ENCODE results near the gene SNORC.

The SNORC gene

DNA sequence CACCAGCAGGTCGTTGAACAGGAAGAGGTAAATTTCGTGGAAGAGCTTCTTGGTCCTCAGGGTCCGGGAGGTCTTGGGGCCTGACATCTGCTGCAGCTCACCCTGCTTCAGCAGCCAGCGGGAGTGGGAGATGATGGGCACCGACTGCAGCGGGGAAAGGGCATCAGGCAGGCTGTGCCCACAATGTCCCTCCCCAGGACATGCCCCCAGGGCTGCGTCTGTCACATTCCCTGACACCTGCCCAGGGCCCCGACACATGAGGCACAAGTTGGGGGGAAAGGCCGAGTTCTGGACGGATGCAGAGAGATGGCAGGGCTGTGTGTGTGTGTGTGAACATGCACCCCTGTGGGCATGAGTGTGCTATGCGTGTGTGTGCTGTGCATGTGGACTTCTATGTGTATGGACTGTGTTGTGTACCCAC lies 13.9 kb downstream of the SNORC start:
- TF ChIP-seq, protein P1, sequence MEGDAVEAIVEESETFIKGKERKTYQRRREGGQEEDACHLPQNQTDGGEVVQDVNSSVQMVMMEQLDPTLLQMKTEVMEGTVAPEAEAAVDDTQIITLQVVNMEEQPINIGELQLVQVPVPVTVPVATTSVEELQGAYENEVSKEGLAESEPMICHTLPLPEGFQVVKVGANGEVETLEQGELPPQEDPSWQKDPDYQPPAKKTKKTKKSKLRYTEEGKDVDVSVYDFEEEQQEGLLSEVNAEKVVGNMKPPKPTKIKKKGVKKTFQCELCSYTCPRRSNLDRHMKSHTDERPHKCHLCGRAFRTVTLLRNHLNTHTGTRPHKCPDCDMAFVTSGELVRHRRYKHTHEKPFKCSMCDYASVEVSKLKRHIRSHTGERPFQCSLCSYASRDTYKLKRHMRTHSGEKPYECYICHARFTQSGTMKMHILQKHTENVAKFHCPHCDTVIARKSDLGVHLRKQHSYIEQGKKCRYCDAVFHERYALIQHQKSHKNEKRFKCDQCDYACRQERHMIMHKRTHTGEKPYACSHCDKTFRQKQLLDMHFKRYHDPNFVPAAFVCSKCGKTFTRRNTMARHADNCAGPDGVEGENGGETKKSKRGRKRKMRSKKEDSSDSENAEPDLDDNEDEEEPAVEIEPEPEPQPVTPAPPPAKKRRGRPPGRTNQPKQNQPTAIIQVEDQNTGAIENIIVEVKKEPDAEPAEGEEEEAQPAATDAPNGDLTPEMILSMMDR (IDR thresholded peaks at IDR 0.05; ENCODE audit: extremely low read depth, missing control alignments), result no peak
- DNase-seq (ENCODE audit: low spot score), result no peak

DNA sequence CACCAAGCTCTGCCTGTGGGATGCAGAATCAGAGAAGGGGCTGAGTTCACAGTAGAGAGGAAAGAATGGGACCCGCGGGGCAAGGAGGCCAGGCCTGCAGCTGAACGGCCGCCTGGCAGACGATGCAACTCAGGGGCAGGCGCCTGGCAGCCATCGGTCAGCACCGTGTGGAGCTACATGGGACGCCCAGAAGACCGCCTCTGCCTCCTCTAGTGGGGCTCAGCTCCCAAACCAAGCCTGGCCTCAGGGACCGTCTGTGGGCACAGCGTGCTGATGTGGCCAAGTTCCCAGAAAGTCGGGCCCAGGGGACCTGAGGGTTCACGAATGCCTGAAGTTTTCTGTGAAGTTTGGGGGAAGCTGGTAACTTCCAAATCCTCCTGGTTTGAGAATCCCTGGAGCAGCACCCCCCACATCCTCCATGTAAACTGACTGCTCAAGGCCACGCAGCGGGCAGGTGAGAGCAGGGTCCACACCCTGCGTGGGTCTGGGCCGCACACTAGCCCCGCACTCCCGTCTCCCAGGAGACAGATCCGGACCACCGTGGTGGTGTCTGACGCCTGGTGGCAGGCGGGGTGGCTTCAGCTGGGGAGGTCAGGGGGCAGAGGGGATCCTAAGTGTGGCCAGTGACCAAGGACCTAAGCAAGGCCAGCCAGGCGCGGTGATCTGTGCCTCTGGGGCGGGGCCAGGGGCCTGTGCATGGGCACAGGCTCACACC lies 14.6 kb downstream of the SNORC start:
- TF ChIP-seq, protein P1 (IDR thresholded peaks at IDR 0.05; ENCODE audit: extremely low read depth, missing control alignments), result no peak

DNA sequence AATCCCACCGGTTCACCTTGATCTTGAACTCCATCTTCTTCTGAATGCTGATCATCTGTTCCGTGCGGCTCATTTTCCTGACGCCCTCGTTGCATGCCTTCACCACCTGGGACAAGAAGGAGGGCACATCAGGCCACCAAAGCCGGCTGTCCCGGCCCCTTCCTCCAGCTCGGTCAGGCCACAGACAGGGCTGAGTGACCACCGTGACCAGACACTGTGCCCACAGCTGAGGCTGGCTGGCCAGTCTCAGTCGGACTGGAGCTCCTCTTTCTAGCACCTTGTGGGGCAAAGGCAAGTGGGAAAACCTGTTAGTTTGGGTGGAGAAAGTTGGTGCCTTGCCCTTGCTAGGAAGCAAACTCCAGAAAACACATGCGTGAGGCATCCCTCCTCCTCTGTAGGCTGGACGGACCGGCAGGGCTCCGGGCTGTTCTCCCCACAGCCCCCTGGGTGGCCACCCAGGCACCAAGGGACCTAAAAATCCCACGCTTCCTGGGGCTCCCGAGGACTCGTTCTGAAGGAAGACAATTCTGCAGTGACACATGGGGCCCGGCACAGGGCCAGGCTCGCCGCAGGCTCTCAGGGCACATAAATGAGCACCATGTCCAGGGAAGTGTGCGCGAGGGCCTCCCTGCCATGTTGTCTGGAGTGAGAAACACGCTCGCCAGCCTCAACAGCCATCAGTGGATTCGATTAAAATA lies 15.3 kb downstream of the SNORC start:
- TF ChIP-seq, protein P1 (IDR thresholded peaks at IDR 0.05; ENCODE audit: extremely low read depth, missing control alignments), result no peak
- no peak for DNase-seq (ENCODE audit: low spot score)

More for the DNA sequence above, 14.6 kb downstream of the SNORC start:
- DNase-seq (ENCODE audit: low spot score), result no peak

DNA sequence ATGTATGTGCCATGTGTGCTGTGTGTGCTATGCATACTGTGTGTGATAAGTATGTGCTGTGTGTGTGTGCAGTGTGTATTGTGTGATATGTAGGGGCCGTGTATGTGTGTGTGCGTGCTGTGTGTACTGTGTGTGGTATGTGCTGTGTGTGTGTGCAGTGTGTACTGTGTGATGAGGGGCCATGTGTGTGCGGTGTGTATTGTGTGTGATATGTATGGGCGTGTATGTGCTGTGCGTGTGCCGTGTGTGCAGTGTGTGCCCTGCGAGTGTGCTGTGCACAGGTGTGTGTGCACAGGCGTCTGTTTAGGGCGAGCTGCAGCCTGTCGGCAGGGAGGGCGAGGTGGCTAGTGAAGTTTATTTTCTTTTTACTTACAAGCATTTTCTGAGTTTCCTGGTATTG lies 16.1 kb downstream of the SNORC start:
- TF ChIP-seq, protein P1 (IDR thresholded peaks at IDR 0.05; ENCODE audit: extremely low read depth, missing control alignments), result no peak
- no peak for DNase-seq (ENCODE audit: low spot score)

DNA sequence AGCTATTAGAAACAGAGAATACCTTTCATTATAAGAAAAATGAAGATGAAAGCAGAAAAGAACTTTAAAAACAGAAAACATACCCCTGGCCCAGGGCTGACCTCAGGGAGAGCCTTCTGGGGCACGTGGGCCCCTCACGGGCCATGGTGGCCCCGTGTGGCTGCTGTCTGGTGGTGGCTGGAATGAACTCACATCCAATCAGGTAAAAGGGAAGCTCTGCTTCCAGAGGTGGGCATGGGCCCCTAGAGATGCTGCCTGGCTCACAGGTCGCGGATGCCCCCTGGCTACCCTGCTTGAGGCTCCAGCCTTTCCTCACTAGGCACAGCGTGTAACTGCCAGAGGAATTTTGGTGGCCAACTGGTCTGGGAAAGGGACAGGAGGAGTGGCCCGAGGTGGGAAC lies 16.6 kb downstream of the SNORC start:
- DNase-seq (ENCODE audit: low spot score), result no peak

DNA sequence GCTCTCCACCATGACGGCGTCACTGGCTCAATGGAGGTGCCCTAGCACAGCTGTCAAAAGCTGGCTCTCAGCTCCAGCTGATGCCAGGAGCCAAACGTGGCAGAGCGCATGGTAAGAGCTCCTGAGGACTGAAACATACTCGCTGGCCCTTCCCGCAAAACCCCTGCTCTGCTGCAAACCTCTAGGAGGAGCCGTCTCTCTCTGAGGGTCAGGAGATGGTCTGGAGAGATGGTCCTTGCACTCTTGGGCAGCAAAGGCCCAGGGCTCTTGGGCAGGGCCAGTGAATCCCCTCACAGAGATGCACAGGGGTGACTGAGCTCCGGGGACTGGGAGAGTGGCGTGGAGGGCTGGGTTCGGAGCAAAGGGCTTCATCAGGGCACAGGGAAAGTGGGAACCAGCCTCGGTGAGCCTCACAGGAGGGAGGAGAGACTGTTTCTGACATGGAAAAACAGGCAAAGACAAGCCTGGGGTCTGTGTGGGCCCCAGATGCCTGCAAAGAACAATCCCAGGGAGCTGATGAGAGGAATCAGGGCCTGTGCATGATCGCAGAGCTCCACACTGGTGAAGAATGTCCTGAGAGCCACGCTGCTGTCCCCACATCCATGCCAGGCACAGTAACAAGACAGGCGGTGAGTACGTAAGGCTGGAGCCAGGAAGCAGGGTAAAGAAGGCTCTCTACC lies 17.2 kb downstream of the SNORC start:
- no peak for DNase-seq (ENCODE audit: low spot score)
- TF ChIP-seq, protein P1 (IDR thresholded peaks at IDR 0.05; ENCODE audit: extremely low read depth, missing control alignments), result no peak

More for the DNA sequence above, 16.6 kb downstream of the SNORC start:
- TF ChIP-seq, protein P1 (IDR thresholded peaks at IDR 0.05; ENCODE audit: extremely low read depth, missing control alignments), result no peak
